Fibroblast of upper back skin (primary cell): ENCODE results near the gene ANO10.

ENCODE experiments used
- DNase-seq: peaks from one replicate; pipeline ENCODE4 v3.0.0-alpha.2; 2013

Gene ANO10

DNA sequence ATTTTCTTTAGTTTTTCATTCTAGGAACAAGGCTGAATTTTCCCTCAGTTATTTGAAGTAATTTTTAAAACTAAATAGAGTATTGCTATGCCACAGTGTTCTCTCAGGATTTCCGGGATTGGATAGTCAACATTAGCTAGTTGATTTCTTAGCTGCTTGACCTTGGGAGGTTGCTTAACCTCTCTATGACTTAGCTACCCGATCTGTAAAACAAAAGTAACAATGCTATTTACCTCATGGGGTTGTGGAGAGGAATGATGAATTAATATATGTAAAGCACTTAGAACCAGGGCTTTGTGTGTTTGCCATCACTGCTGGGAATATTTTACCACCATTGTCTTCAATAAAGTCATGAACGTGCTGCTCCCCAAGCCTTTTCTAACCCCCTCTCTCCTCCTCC lies 278.0 kb downstream of the ANO10 start:
- DNase-seq, result no peak

DNA sequence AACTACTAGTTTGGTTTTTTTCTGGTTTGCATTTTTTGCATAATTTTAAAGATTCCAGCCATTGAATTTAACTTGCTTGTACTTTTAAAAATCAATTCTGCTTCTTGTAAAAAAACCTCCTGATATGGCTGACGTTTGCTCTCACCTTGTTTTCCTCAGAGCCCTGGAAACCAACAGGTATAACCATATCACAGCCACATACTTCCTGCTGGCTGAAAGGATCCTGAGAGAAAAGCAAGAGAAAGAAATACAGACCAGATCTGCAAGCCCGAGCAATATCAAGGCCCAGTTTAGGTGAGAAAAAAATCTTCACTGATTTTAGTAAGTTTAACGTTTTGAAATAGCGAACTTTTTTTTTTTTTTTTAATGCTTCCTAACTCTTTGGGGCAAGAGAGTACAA lies 278.6 kb downstream of the ANO10 start:
- no peak for DNase-seq

DNA sequence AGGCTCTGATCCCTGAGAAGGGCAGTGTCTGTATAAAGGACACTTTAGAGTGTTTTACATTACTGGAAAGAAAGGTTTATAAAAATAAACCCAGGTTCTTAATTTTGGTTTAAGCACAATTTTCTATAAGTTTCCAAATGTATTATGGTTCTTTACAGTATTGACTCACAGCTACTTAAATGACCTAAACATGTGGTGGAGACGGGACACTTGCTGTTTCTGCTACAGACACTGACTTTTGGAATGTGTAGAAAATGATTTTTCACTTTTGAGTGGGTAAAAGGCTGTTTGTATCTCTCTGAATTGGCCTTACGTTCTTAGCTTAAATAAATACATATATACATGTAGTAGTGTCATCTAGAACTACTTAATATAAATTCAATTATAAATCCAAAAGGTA lies 280.0 kb downstream of the ANO10 start:
- no peak for DNase-seq

DNA sequence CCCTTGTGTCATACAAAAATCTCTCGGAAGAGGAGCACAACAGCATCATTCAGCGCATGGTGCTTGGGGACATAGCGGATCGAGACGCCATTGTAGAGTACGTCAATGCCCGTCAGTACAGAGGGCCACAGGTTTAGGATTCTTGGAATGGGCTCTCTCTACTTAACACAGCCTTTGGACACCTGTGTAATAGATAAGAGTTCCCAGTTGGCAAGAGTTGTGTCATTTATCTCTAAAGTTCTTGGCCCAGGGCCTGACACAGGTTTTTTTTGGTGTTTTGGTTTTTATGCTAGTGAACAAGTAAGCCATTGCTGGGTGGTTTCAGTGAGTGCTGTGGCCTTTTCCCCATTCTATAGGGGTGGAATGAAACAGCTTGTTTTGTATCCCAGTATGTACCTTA lies 281.4 kb downstream of the ANO10 start:
- DNase-seq, result no peak

DNA sequence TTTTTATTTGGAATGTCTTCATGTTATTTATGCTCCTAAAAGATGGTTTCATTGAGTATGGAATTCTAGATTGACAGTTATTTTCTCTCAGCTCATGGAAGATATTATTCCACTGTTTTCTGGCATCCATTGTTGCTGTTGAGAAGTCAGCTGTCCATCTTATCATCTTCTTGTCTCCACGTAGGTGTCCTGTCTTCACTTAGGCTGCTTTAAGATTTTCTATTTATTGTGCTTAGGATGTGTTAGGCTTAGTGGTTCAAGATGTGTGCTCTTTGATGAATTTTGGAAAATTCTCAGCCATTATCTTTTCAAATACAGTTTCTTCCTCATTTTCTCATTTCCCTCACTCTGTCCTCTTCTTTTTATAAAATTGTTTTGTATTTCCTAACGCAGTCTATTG lies 283.5 kb downstream of the ANO10 start:
- no peak for DNase-seq

DNA sequence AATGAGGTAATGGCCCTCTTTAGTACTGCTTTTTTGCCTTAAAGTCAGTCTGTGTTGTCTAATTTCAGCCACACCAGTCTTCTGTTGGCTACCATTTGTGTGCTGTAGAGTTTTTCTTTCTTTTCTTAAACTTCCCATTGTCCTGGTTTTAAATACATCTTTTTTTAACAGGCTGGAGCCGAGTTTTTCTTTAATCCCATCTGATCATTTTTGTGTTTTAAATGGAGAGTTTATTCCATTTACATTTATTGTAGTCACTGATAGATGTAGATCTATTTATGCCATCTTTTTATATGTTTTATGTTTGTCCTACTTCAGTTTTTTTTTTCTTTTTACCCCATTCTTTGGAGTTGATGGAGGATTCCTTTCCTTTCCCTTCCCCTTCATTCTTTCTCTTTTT lies 286.0 kb downstream of the ANO10 start:
- no peak for DNase-seq

DNA sequence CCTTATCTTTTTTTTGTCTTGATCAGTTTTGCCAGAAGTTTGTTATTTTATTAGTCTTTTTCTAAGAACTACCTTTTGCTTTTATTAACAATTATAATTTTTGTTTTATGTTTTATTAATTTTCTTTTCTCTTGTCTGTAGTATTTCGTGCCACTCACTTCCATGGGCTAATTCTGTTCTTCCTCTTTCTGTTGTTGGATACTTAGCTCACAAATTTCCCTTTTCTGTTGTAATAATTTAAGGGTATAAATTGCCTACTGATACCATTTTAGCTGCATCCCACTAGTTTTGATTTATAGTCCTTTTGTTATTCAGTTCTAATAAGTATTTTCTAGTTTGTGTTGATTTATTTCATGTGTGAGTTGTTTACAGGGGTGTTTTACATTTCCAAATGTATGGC lies 286.8 kb downstream of the ANO10 start:
- DNase-seq, result no peak

DNA sequence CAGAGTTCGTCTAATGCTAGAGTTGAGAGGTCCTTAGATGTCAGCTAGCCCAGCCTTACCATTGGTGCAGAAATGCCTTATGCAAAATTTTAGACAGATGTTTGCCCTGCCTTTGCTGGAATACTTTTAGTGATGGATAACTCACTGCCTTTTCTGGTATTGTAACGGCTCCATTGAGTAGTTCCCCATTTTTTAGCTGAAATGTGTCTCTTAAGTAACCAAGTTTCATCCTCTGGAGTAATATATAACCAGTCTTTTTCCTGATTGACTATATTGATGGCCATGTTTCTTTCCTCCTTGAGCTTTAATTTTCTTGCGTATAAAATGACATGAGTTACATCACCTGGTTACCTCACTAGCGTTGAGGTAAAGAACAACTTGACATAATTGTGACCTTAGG lies 290.4 kb downstream of the ANO10 start:
- DNase-seq, result no peak

DNA sequence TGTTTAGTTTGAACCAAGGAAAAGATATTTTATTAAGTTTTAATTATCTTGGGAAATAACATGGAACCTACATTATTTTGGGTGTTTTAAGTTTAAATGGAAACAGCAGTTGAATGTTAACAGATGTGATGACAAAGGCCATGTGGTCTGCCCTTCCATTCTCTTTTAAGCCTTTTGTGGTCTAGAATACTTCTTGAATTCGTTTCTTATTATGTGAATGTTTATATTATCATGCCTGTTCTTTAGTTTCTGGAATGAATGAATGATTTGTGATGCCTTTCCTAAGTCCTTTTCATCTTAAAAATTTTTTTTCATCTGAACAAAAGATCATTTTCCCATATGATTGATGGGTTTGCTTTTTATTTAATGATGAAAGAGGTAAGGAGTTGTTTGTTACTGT lies 290.8 kb downstream of the ANO10 start:
- peak; percentile 65 for DNase-seq

DNA sequence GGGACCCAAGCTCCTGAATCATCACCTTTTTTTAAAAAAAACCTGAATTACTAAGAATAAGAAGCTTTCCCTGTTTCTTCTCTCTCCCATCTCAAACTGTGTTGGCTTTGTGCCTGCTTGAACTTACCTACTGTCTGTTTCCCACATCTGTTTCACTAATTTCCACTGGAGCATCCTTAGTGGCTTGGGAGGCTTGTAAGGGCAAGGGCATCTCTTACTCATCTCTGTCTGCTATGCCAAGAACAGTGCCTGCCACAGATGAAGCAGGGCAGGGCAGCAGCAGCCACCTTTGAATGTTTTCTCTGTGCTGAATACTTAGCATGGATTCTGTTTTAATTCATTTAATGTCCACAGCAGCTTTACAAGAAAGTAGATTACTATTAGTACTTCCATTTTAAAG lies 293.2 kb downstream of the ANO10 start:
- no peak for DNase-seq

DNA sequence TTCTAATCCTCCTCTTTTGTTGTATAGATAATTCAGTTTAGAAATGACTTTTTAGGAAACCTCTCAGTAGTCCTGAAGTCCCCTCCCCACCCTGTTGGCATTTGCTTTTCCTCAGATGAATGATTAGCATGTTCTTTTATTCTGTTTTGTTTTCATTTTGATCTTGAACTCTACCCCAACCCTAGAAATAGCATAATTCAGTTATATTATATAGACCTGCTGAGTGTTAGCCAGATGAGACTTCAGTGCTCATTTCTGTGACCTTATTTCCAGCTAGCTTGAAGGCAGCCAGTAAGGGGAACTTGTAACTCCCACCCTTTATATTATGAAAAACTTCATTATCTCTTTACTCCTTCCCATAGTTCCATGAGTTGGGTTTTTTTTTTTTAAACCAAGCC lies 294.2 kb downstream of the ANO10 start:
- no peak for DNase-seq

DNA sequence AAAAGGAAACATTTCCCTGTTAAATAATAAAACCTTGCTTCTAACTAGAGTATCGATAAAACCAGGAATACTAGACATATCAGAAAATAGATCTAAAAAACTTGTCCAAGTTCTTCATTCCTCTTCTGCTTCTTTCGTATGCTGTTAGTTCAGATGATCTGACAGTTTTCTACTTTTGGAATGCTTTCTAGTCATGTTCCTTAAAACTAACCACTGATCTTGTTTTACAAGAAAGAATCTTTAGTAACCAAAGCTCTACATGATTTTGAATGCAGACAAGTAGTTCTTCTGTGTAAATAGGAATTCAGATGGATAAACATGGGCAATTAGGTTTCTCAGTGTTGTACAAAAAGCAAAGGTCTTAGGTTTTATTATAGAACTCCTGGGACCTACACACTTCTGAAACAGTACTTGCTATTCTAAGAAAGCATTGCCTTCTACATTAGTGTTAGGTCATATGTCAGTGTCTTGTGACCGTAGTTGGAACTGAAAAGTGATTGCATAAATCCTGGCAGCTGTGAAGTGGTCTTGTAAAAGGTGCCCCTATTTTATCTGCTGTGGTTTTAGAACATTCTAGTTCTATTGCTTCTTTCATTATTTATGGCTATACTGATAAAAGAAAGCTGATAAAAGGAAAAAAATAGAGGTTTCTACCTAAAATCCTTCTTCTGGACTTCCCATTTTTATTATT lies 294.8 kb downstream of the ANO10 start:
- no peak for DNase-seq

DNA sequence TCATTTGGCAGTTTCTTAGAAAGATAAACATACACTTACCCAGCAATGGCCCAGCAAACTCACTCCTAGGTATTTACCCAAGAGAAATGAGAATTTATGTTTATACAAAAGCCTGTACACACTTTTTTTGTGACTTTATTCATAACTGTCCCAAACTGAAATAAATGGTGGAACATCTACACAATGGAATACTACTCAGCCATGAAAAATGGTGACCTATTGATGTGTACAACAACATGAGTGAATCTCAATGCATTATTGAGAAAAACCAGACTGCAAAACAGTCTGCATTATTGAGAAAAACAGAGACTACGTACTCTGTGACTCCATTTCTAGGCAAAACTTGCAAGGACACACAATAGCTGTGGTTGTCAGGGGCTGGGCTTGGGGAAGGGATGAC lies 298.3 kb downstream of the ANO10 start:
- no peak for DNase-seq

DNA sequence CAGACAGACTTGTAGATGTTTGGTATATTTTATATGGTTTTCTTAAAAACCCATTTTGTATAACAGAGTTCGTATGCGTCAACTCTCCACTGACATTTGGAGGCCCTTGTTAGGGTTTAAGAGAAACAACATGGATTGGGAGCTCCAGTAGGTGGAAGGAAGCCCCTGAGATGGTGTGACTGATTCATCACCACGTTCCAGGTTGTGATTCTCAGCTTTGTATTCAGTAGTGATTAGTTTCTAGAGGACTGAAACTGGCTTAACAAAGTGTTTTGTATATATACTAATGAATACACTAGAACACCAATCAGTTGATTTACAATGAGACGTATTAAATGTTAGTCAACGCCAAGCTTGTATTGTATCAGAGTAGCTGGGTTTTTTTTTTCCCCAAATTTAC lies 301.5 kb downstream of the ANO10 start:
- DNase-seq, result no peak

DNA sequence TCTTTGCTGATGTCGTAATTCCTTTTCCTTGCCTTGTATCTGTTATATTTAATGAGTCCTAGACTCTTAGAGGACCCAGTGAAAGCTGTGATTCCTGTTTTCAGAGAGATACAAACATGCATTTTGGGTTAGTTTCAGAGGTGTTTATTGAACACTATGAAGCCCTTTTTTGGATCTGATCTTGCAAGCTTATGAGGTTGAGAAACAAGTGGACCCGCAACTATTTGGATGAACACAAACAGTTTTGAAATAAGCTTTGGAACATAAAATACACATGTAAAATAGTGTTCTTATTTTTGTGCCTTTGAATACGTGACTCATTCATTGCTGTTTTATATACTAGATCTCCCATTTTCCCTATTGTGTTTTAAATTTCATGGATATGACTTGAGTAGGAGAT lies 302.0 kb downstream of the ANO10 start:
- no peak for DNase-seq

DNA sequence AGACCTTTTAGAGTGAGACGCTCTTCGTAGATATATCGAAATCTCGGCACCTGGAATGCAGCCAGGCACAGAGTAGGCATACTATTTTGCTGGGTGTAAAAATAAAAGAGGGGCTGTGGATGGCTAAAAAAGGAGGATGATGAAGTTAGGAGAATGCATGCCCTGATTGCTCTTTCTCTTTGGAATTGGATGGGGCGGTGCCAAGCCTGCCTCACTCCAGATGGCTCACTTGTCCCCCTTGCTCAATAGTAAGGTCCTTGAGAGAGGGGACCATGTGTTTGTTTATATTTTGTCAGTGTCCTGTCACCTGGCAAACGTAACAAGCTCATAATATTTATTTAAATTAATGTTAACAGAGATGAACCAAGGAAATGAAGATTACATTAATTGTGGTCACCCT lies 302.4 kb downstream of the ANO10 start:
- no peak for DNase-seq

DNA sequence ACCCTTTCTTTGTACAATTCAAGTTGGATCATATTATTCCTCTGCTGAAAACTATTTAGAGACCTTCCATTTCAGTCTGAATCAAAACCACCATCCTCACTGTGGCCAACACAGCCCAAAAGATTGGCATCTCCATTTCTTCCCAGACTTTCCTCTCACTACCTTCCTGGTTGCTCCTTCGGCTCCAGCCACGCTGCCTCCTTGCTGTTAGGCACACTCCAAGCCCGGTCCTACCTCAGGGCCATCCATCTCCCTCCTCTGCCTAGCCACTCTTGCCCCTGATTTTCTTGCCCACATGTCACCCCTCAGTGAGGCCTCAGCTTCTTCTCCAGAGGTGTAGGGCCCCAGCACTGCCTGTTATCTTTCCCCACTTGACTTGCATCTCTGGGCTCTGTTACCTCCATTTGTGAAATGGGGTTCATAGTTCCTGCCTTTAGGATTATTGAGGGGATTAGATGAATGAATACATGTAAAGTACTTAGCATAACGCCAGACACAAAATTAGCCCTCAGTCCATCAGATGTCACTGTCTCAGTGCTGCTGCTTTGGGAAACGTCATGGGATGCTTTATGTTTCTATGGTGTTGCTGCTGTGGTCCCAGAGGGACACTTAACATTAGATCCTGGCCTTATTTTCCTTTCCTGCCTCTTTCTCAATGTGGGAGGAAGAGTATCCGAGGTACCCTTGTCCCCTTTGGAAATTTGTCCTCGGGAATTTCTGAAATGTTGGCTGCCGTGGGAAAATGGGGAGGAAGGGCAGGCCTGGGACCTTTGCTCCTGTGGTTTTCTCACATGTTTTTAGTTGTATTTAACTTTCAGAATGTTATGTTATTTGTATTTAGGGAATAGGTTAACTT lies 304.1 kb downstream of the ANO10 start:
- DNase-seq, result no peak

DNA sequence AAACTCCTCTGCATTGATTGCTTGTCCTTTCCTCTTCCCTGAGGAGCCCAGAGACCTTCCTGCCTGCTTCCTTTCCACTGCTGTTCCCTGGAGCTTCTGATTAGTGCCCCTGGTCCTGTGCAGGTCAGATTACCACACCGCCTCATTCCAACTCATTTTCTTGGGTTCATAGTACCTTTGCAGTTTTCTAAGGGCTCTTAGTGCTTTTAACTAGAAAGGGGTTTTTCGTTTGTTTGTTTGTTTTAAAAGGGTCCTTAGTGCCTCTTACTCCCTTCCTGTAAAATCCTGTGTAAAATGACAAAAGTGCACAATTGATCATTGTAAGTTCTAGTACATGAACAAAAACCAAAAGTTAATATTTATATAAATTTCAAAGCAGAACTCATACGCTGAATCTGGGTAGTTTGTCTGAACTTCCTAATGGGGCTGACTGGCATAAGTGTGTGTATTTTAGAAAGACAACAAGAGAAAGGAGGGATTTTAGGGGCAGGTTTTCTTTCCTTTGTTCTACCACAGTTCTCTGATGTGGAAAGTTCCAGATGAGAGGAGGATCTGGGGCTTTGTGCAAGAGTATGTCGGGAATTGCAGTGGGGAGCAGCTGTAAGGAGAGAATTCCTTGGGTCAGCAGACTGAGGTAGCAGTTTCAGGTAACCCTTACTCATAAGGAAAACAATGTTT lies 304.9 kb downstream of the ANO10 start:
- DNase-seq, result no peak
